Sciatic nerve (tissue), 2 donors: ENCODE measurements around the gene GDE1. TPM values are rescaled to one million over a fixed set of nuclear protein-coding genes. Genes with fewer than 3 reads are reported as not detected.
A peak's percentile ranks its signal among the peaks of the same experiment; 100 is the strongest.

Experiments used
- ATAC-seq: fragments of 200-7000 bp; cut with Tn5 transposase; one replicate; pipeline ENCODE4 v1.9.1; 2020; ENCODE audit warnings: mild to moderate bottlenecking, moderate library complexity
- DNase-seq: peaks from one replicate; pipeline ENCODE4 v3.0.0-alpha.2; 2020; ENCODE audit warnings: low spot score
- intact Hi-C: fragments of 100-400 bp; cut with DNase I; formaldehyde crosslinking; loops from one replicate; pipeline ENCODE4 v1.14.2; 2022
- total RNA-seq: library from RNA; stranded (reverse); fragmentation: NEBNext Ultra II Directional; extraction: Animal tissue kit (Norgen Biotek cat#: 25700); gene quantifications from one replicate; pipeline ENCODE4 v1.2.1, GENCODE V29; 2021
- donor health status: DM: no; HTN: no; CAD: no.
- donor health status: DM: no; HTN: no; CAD: no.

GDE1 gene
- total RNA-seq, 1 donor from 2014 or later: 43.2 TPM

DNA sequence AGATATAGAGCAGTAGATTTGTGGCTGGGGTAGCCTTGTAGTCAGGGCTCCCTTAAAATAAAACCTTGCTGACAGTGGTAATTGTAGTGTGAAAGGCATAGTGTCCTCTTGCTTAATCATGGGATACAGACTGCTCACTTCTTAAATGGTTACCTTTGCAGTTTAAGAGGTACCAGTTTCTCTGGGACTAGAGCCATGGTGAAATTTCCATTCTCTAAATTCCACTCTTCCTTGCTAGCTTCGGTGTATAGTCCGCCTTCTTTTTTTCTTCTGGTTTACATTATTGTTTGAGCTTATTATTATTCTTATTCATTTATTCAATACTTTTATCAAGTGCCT lies 3.5 kb upstream of the GDE1 start:
- intact Hi-C loops: no loop called here
- ATAC-seq: no peak
- DNase-seq: no peak

GRCh38 chr16:19524616-19525384 lies 2.9 kb upstream of the GDE1 start:
- ATAC-seq: no peak
- no peak for DNase-seq
- intact Hi-C loops: no loop called here

- DNase-seq: no peak
- intact Hi-C loops: no loop called here
- ATAC-seq: peak; percentile 7
Observed at GRCh38 chr16:19524356-19524615, 2.4 kb upstream of the GDE1 start.

DNA sequence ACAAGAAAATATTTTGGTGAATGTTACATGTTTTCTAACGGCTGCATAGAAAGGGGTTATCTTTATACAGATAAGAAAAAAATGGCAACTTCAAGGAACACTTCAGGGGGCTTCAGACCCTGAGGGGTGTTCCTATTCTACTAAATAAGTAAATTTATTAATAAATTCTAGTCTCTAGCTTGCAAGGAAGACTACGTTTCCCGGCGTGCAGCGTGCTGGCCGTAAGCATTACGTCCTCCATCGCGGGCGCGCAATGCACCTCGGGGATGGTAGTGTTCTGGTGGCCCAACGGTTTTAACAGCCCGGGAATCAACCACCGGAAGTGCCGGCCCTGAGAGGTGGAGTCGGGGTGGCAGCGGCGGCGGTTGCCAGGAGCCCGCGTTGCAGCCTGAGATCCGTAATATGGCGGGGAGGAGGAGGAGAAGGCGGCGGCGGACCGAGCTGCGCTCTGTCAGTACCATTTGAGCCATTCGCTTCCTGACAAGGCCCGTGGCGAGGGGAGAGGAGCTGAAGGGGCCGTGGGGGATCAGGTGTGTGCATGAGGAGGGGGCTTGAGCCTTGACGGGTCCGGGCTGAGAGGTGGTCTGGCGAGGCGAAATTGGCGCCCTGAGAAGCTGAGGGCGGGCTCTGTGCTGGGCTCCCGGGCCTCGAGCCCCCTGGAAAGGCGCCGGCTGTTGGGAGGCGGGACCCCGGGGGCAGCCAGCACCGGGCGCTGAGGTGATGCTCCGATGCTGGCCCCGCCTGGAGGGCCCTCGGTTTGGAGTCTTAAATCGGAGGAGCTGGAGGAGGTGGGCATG lies 1.9 kb upstream of the GDE1 start, which contains the start of gene CCP110:
Gene CCP110 (plus strand): TSS at position 384 of the 797 bp plus-strand sequence. CDS start 3,940 bp downstream, outside the sequence.
- intact Hi-C loops: no loop called here
- ATAC-seq (peak; percentile 95), DNase-seq (peak; percentile 98)

GRCh38 chr16:19523184-19523558 lies 1.3 kb upstream of the GDE1 start:
- no peak for DNase-seq
- intact Hi-C loops: no loop called here
- no peak for ATAC-seq

- DNase-seq (no peak), ATAC-seq (no peak)
- intact Hi-C loops: no loop called here
Observed at GRCh38 chr16:19522760-19523159, 862 bp upstream of the GDE1 start.

GRCh38 chr16:19522397-19522732 lies 467 bp upstream of the GDE1 start:
- intact Hi-C loops: no loop called here
- no peak for ATAC-seq
- no peak for DNase-seq

DNA sequence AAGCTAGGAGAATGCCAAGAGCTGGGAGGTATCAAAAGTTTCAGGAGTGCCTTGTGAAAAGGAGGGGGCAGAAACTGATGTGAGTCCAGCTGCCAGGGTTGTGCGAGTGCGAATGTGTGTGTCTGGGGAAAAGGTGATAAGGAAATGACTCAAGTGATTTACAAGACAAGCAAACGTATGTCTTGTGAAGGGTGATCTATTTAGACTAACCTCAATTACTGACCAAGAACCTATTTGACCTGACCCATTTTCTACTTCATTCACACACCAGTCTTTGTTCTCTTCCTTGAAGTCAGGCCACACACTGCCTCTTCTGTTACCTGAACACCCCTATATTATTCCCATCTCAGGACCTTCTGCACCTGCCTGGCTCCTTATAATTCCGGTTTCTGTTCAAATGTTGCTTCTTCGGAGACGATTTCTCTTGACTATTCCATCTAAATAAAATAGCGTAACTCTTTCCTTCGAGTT lies 1.0 kb downstream of the GDE1 start:
- ATAC-seq: no peak
- DNase-seq: no peak
- intact Hi-C loops: no loop called here

DNA sequence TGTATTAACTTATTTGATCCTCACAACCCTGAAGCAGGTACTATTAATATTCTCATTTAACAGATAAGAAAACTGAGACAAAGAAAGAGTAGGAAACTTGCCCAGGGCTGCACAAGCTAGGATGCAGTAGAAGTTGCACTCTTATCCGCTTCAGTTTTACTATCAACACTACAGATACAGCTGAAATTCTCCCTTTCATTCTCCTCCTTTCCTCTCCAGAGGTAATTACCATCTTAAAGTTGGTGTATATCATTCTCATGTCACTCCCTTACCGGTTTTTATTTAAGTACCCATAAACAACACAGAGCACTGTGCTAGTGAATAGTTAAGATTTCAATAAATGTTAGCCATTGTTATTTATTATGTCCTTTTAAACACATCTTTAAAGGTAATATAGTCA lies 3.5 kb downstream of the GDE1 start:
- no peak for ATAC-seq
- intact Hi-C loops: no loop called here
- DNase-seq: no peak

- ATAC-seq (no peak), DNase-seq (no peak)
- intact Hi-C loops: no loop called here
Observed at GRCh38 chr16:19517424-19518089, 4.3 kb downstream of the GDE1 start.

GRCh38 chr16:19515757-19516156 lies 6.1 kb downstream of the GDE1 start:
- intact Hi-C loops: no loop called here
- DNase-seq (no peak), ATAC-seq (no peak)

GRCh38 chr16:19513377-19514053 lies 8.4 kb downstream of the GDE1 start:
- DNase-seq (no peak), ATAC-seq (peak; percentile 66)
- intact Hi-C loops: no loop called here

GRCh38 chr16:19512297-19512696 lies 9.6 kb downstream of the GDE1 start:
- ATAC-seq: no peak
- intact Hi-C loops: no loop called here
- no peak for DNase-seq

DNA sequence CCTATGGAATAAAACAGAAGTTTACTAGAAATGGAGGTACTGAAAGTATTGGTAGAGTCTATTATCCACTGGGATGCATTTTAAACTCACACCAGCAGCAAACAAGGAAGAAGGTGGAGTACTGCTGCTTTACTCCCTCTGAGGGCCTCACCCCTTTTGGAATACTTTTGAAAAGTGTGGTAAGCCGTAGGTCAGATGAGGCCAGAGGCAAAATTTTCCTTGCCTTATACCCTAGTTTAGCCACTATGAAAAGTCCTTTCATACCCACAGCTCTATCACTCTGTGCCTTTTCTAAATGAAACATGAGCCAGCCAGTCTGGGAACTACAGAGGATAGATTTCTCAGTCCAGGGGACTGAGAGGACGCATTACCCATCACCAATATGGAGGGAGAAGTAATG lies 14.0 kb downstream of the GDE1 start:
- DNase-seq (no peak), ATAC-seq (peak; percentile 71)
- intact Hi-C loops: loop anchor here (10.0 kb wide), 1 partner anchor 423 kb away; no protein-coding TSS in a partner anchor

DNA sequence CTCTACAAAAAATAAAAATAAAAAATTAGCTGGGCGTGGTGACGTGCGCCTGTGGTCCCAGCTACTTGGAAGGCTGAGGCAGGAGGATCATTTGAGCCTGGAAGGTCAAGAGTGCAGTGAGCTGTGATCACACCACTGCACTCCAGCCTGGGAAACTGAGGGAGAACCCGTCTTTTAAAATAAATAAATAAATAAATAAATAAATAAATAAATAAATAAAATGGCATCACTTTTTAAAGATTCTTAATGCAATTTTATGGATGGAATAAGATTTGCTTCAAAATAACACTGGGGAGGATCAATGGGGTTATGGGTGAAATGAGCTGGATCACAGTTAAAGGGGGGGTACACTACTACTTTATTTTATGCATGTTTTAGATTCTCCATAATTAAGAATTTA lies 14.9 kb downstream of the GDE1 start:
- no peak for ATAC-seq
- no peak for DNase-seq
- intact Hi-C loops: loop anchor here (10.0 kb wide), 1 partner anchor 422 kb away; no protein-coding TSS in a partner anchor

DNA sequence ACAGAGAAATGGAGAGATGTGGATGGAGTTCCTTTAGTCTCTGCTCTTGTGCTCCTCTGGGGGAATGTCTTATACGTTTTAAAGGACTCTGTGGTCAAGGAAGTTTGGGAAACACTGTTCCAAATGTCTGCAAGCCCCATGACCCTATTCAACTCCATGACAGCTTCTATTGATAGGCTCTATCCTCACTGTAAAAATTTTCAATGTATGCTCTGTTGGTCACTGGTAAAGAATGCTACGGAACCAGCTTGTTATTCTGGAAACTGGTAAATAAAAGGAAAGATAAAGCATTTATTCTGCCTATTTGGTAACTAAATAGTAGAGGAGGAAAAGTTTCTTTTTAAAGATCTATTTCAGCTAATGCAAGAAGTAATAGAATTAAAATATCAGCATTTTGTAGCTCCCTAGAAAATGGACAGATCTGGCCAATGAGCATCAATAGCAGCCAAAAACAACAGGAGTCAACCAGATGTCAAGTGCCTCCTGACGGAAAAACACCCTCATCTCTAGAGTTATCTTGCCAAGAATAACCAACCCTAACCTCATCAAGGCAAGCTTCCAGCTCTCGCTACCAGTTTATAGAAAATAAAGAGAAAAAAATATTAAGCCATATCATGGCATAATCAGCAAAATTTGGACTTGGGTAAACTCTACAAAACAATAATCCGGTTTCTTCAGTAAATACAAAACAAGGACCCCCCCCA lies 16.1 kb downstream of the GDE1 start:
- ATAC-seq: peak; percentile 96
- intact Hi-C loops: loop anchor here (10.0 kb wide), 1 partner anchor 421 kb away; no protein-coding TSS in a partner anchor
- no peak for DNase-seq

DNA sequence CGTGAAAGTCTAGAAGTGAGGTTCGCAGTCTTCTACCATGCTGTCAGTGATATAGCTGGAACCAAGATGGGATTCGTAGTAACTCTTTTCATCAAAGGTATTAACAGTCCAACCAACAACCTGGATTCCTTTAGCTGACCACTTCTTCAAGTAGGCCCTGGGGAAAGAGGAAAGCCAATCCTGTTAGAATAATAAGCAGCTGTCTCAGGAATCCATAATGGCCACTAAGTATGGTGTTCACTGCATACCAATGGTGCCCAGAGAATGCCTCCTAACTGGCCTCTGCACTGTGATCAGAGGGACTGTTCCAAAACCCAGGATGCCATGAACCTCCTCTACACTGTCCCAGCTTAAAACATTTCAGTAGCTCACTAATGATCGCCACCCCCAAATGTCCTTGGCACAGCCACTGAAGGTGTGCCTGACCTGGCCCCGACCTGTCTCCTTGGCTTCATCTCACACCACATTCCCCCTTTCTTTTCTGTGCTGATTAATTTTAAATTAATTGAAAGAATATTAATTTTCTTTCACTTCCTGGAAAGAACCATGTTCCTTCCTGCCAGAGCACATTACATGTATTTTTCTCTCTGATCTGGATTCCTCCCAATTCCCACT lies 18.3 kb downstream of the GDE1 start:
- intact Hi-C loops: loop anchor here (2.0 to 10.0 kb wide), 2 partner anchors 115 to 419 kb away; no protein-coding TSS in a partner anchor
- ATAC-seq (no peak), DNase-seq (no peak)

DNA sequence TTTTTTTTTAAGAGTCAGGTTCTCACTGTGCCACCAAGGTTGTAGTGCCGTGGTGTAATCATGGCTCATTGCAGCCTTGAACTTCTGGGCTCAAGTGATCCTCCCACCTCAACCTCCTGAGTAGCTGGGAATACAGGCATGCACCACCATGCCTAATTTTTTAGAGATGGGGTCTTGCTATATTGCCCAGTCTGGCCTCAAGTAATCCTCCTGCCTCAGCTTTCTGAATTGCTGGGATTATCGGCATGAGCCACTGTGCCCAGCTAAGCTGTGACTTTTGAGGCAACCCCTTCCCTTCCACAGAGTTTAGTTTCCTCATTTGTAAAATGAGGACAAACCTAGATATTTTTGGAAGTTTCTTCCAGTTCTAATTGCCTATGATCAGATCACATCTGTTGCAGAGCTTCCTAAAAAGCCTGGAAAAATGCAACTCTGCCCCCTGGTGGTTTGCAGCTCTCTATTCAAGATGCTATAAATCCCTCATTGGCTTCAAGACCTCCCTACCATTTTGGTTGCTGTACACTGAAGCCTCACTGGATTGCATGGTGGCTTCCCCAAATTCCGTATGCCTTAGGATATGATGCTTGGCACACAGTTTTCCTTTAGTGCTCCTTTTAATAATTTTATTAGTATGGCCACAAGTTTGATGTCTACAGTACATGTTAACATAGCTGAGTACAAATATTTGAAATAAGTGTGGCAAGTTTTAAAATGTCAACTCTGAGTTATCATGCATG lies 19.3 kb downstream of the GDE1 start:
- DNase-seq (peak; percentile 85), ATAC-seq (peak; percentile 72)
- intact Hi-C loops: loop anchor here (2.0 to 10.0 kb wide), 2 partner anchors 114 to 418 kb away; no protein-coding TSS in a partner anchor
